Measurements from ENCODE around the gene IWS1.

IWS1 gene

DNA sequence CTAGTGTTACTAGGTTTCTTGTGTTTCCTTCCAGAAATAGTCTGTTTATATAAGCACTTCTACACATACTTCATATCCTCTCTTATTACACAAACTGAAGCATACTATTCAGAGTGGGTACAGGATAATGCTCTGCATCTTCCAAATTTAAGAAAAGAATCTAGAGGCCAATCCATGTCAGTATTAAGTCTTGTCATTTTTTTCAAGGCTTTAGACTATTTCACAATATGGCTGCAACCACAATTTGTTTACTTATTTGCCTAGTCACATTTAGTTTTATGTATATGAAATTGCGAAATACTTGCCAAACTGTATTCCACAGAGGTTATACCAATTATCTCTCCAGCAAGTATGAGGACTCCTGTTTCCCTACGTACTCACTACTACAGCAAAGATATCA is 27.9 kb downstream of the IWS1 start:
- DNase-seq (ENCODE audit: low read depth in 2 of 2): no peak

DNA sequence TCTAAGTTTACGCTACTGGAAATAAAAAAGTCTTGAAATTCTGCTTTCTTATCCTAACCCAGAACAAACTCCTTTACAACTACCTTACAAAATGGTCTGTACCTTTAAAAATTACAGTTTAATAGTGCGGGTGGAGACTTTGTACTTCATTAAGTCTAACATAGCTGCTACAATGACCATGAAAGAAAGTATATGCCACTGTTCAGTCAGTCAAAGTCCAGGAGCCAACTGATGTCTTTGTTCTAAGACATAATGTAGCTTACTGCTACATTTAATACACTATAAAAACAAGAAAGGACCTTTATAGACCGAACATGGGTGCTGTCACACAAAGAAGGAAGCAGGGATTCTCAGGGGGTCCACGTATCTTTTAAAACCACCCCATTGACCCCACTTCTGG is 36.0 kb downstream of the IWS1 start:
- DNase-seq (ENCODE audit: low read depth in 2 of 2): no peak

DNA sequence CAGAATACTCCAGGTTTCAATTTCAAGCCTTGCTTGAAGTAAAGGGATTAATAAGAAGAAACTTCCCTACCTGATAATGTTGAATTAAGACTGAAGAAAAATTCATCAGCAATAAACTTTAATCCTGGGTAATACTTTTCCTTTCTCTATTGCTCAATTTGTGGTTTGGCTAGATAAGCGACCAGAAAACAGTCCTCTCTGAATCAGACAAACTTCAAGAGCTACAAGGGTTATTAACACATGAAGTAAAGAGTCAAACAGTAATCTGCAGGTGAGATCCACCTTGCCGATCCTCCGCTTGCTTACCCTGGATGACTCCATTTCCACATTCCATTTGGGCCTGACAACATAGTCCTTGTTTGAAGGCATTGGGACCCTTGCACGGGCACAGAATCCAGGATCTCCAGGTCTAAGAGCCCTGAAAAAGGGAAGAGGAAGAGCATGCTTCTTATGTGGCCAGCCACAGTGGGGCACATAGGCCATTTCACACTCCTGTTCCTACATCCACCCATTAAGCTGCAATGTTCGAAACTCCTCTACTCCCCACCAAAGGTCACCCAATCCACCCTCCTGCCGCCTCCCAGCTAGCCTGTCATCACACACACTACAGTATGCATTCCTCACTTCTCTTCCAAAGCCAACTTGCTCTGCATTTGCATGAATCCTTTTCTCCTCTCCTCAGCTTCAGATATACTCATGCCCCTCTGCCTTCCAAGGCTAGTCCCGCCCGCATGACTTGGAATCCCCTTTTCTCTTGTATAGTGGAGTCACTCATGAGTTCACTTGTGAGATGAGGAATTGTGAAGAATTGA is 39.8 kb downstream of the IWS1 start:
- DNase-seq (ENCODE audit: low read depth in 2 of 2): no peak

DNA sequence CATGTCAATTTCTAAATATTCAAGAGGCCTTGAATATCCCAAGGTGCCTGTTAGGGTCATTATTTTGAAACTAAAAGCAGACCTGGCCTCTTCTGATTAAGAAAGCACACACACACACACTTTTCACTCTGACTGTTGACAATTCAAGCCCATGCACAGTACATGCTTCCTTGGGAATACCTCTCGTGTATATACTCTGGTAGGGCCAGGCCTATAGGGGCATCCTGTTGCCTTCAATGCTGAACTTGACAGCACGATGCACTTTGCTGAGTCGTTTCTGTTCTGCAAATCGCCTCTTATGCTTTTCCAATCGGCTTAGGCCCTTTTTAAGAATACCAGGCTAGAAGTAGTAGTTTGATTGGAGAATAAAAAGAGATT is 40.6 kb downstream of the IWS1 start:
- DNase-seq (ENCODE audit: low read depth in 2 of 2): no peak

DNA sequence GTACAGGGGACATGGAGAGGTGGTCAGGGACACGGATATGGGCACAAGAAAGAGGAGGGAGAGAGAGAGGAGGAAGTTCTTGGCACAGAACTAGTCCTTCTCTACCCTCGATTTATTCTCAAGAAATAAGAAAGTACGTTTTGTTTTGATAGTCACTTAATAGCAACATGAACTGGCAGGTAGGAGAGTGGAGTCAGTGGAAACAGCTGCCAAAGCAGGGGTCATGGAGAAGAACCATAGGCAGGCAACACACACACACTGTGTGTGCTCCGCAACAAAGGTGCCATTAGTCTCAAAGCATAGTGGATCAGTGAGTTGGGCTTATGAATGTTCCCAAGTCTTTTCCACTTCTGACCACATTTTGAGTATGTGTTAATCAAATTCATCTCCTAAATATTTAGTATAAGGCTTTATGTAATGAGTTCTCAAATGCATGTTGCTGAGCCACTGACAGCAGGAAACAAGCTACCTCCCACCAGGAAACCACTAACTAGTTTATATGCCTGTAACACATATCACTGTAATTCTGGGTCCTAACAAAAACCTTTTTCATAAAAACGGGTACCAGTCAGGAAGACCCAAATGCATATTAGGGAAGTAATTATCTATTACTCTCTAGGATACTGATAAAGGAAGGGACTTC is 41.1 kb downstream of the IWS1 start:
- DNase-seq (ENCODE audit: low read depth in 2 of 2): no peak

DNA sequence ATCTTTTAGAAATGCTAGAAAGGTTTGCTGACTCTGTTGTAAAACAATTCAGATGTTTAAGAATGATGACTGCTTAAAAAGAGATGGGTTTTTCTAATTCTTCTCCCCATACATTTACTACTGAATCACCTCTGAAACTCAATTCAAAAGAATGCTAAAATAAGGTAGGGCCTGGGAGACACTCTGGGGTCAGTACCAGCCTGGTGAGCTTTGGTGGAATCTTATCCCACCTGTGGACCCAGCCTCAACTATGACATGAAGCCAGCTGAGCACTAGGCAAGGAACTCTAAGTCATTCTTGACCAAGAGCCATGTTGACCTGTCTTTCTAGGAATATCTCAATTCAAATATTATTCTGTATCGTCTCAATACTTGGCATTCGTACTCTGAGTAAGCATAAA is 44.3 kb downstream of the IWS1 start:
- no peak for DNase-seq (ENCODE audit: low read depth in 2 of 2)

DNA sequence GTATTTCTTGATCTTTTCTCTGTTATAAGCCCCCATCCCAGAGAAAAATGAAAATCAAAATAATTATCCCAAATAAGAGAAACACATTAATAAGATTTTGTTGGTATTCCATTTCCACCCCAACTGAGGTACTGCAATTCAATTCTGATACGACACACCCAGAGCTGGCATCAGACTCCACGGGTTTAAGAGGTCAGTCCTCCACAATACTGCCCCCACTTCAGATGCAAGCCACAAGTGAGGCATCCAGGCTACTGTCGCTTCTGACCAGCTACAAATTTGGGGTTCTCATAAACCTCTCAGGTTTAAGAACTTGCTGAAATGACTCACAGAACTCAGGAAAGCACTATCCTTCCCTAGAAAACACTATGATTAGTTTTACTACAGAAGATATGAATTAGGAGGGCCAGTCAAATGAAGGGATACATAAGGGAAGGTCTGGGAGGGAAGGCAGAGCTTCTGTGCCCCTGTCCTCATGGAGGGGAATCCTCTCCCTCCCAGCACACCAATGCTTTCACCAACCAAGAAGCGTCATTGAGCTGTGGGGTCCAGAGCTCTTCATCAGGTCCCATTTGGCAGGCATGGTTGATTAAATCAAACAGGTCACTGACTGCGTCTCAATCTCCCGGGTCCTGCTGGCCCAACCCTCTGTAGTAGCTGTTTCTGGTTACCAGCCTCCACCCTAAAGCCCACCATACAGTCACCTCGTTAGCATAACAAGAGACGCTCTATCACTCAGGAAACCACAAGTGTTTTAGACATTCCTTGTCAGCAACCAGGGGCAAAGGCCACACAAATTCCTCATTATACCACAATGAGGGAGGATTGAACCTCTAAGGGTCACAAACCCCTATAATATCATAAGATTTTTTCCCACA is 46.2 kb downstream of the IWS1 start:
- DNase-seq (ENCODE audit: low read depth in 2 of 2): no peak

DNA sequence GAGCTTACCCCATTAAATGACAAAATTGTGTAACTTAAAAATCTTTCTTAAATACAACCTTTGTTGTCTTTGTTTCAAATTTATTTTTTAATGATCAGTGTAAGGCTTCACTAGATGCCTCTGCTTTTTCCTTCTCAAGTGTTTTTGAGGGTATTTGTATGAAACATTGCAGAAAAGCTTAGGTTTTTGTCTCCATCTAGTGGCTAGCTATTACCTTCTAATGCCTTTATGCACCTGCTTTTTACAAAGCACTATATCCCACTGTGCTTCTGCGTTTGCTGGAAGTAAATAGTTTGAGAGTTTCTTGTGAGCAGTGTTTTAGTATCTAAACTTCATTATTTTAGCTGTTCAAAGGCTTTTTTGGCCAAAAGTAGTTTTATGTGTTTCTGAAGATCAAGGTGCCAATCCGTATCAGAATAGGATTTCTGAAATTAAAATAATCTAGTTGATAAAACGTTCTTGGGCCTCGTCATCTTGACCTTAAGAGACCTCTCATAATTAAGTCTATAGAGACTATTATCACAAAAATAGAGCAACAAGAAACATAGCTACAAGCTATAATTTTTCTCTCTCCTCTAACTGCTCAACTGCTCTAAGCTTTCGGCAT is 47.0 kb downstream of the IWS1 start:
- DNase-seq (ENCODE audit: low read depth in 2 of 2): no peak

DNA sequence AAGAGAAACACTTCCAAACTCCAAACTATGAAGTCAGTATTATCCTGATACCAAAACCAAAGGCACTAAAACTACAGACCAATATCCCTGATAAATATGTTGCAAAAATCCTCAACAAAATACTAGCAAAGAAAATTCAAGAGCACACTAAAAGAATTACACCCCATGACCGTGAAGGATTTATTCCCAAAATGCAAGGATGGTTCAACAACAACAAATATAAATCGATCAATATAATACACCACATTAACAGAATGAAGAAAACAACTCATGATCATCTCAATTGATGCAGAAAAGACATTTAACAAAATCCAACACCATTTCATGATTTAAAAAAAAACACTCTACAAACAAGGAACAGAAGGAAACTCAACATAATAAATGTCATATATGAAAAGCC is 50.5 kb downstream of the IWS1 start:
- DNase-seq (ENCODE audit: low read depth in 2 of 2): no peak

DNA sequence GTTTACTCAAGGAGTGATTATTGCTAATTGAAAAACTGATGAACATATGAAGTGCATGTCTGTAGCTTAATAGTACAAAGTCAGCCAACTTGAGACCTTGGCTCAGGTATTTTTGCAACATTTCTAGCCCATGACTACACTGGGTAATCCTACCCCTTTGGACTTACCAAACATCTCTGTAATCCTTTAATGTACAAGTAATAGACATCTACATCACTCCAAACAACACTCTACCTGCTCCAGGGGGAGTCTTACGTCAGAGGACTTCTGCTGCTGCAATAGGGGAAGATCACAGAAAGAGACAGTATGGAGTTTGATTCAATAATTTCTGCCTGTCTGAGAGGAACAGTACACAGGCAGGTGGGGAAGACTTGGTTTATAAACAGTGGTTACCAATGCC is 54.0 kb downstream of the IWS1 start:
- DNase-seq (ENCODE audit: low read depth in 2 of 2): no peak

DNA sequence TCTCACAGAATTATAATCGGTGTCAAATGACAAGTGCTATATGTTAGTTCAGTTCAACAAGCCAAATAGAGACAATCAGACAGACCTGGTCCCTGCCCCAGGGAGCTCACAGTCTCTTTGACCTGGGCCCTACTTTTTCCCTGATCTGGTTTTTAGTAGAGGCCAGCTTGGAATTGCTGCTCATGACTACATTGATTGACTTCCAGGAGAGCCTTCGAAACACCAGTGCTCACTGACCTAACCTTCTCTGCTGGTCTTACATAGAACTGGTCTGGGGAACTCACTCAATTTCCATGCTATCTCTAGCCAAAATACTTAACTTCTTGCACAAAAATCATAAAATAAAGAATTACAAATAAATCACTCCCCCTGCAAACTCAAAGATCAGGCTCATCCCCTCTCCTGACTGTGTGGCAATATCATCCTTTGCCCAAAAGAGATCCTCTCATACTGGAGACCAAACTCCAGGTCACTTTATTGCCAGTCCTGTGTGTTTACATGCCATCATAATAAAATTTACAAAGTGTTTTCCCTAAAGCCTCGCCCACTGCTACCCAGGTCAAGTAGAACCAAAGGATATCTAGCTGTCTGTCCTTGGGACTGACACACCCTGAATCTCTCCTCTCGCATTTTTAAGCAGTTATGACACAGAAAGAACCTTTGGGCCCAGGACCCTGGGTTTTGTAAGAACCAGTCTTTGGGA is 54.9 kb downstream of the IWS1 start:
- DNase-seq (ENCODE audit: low read depth in 2 of 2): no peak

DNA sequence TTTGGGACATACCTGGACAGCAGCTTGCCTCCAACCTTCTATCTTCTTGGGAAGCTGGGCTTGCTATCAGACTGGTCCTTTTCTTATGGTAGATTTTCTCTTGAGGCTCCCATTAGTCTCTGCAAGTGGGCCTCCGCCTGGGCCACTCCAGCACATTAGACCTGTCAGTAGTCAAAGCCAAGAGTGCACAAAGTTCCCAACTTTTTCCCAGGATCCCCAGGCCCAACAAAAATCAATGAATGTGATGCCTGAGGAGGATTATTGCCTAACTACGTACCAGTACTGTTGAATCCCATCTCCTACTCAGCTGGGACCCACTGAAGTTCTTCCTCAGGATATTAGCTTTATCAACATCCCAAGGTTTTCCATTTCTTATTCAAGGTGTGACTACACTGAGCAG is 56.3 kb downstream of the IWS1 start:
- DNase-seq (ENCODE audit: low read depth in 2 of 2): no peak

DNA sequence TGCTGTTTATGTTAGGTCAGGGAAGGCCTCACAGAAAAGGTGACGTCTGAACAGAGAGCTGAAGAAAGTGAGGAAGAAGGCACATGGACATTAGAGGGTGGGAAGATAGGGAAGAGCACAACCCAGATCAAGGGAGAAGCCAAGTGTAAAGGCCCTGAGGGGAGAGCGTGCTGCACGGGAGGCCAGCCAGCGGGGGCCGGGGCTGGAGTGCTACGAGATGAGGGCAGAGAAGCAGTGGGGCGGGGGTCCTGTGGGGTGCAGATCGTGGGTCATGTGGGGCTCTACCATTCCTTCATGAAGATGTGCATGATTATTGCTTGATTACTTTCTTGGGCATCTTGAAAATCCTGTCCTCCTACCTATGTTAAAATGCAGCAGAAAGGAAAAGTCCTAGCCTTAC is 57.2 kb downstream of the IWS1 start:
- DNase-seq (ENCODE audit: low read depth in 2 of 2): no peak

DNA sequence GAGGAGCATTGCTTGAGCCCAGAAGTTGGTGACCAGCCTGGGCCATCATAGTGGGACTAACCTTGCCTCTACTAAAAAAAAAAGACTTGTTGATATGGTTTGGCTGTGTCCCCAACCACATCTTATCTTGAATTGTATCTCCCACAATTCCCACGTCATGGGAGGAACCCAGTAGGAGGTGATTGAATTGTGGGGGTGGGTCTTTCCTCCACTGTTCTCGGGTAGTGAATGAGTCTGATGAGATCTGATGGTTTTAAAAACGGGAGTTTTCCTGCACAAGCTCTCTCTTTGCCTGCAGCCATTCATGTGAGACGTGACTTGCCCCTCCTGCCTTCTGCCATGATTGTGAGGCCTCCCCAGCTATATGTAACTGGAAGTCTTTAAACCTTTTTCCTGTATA is 61.0 kb downstream of the IWS1 start:
- no peak for DNase-seq (ENCODE audit: low read depth in 2 of 2)

DNA sequence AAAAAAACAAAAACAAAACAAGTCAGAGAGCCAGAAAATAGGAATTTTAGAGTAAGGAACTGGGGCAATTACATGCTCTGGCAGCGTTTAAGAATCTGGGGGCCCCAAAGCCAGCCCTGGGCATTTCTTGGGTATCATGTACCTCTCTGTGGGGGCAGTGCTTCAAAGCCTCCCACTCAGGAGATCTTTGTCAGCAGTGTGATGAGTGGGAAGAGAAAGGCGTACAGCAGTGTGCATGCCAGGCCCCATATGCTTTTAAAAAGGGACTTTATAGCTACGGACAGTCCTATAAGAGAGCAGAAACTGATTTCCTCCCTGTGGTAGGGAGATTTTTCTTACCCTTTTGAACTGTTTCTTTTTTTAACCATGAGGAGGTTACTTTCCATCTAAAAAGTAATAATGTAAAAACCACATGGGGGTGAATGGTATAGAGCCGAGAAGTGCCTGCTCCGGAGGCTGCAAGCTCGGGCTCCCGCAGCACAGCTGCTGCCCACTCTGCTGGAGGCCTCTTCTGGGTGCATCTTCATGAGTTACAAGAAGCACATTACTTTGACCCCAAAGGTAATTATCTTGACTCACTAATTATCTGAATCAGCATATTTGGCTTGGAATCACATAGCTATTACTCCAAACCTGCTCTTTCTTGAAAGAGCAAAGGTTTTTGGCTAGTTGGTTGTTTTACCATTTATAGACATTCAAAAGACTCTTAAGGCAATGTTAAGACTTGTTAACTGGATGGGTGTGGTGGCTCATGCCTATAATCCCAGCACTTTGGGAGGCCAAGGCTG is 61.6 kb downstream of the IWS1 start:
- no peak for DNase-seq (ENCODE audit: low read depth in 2 of 2)

DNA sequence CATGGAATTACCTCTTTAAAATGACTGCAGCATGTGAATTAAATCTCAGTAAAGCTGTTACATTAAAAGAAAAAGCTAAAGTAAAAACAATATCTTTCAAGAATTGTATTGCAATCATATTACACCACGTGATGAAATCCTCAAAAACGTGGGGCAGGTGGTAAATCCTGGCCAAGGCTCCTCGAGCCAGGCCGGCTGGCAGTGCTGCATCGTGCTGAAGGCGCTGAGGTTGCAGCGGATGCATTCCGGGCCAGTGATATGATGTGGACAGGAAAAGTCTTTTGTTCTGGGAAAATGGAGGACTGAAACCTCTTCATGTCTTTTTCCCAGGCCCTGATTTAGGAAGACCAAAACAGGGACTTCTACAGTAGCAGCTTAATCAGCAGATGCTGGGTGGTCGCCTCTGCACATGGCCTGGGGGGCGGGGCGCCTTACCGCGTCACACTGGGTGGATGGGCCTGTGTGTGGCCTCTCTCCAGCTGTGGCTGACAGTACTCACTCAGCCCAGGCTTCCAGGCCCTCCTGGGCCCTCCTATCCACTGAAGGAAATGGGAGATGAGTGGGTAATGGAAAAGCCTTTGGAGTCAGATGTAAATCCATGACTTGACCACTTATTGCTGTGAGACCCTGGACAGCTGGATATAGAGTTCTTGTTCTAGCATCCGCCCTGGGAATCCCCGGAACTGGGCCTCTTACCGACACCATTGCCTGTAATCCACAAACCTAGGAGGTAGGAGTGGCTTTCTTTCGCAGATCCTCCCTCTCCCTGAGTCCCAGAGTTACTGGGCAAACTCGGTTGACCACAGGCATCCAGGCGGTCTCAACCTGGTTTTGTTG is 62.9 kb downstream of the IWS1 start:
- no peak for DNase-seq (ENCODE audit: low read depth in 2 of 2)

DNA sequence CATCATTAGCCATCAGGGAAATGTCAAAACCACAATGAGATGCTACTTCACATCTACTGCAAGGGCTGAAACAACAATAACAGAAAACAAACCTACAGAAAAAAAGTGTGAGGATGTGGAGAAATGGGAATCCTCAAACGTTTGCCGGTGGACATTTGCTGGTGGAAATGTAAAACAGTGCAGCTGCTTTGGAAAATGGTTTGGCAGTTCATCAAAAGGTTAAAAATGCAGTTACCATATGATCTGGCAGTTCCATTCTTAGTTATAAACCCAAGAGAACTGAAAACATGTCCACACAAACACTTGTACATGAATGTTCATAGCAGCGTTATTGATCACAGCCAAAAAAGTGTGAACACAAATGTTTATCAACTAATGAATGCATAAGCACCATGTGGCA is 63.8 kb downstream of the IWS1 start:
- no peak for DNase-seq (ENCODE audit: low read depth in 2 of 2)

DNA sequence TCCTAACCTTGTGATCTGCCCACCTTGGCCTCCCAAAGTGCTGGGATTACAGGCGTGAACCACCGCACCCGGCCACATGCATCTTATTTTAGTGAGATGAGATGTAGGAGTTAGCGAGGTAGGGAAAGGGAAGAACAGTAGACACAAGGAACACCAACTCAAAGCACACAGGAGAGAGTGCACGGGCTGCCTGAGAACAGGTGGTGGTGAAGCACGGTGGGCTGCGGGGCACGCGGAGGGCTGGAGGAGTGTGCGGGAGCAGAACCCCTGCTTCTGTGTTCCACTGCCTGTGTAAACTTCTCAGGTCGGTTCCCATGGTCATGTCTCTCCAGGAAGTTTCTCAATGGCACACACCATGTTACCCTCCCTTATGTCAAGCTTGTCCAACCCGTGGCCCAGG is 69.3 kb downstream of the IWS1 start:
- DNase-seq (ENCODE audit: low read depth in 2 of 2): no peak

DNA sequence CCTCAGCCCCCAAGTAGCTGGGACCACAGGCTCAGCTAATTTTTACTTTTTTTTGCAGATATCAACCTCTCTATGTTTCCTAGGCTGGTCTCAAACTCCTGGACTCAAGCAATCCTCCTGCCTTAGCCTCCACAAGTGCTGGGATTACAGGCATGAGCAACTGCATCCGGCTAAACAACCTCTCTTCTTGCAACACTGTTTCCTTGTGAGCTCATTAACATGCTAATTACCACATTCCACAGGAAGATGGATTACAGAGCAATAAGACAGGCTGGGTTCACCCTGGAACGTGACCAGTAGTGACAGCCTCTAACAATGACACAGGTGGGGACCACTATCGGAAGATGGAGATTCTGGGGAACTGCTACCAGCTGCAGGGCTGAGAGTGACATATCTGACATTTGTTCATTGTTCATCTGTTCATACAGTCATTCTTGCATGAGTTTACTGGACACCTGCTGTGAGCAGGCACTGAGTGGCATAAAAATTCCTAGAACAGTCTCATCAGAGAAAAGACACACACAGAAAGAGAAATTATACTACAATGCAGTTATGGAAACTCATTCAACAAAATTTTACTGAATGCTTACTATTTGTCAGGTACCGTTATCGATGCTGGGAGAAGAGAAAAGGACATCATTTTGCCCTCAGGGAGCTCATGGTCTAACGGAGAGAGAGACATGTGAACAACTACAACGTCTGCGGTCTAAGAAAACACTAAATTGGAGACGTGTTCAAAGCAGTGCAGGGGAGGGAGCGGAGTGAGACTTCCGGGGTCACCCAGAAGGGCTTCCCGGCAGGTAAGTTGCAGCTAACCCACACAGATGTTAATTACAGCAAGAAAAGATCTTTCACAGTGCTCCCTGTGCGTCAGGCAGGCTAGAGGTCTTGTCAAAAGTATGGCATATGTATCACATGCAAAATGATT is 70.5 kb downstream of the IWS1 start:
- no peak for DNase-seq (ENCODE audit: low read depth in 2 of 2)

Measured in stimulated activated CD4-positive, alpha-beta T cell treated with anti-CD3 and anti-CD28 coated beads, Interleukin-12 subunit alpha, Interleukin-12 subunit beta, amount 100 ng/mL, for 24 hours (primary cell).